Endothelial cell (in vitro differentiated cells): ENCODE data around the gene KRTAP2-1. TPM values are rescaled to one million over a fixed set of nuclear protein-coding genes. Genes with fewer than 3 reads are reported as not detected.
"Not testable (repeated sequence)": the region's sequence is repeated elsewhere in the genome, so short reads cannot be mapped to it uniquely, and the experiment has no call there.

ENCODE experiments used
- DNase-seq: peaks from one replicate; pipeline ENCODE4 v3.0.0; 2021; ENCODE audit warnings: low spot score
- H3K27ac Mint-ChIP-seq: one replicate; pipeline ENCODE4 v1.8.0; 2021; ENCODE audit warnings: mixed read lengths, inconsistent platforms; ENCODE audit not compliant: unreplicated experiment
- H3K27me3 Mint-ChIP-seq: one replicate; pipeline ENCODE4 v1.8.0; 2021; ENCODE audit warnings: mild to moderate bottlenecking, moderate library complexity, mixed read lengths, inconsistent platforms; ENCODE audit not compliant: unreplicated experiment
- H3K36me3 Mint-ChIP-seq: one replicate; pipeline ENCODE4 v1.8.0; 2021; ENCODE audit warnings: mild to moderate bottlenecking, low read depth, mixed read lengths, inconsistent platforms; ENCODE audit not compliant: unreplicated experiment
- H3K4me1 Mint-ChIP-seq: one replicate; pipeline ENCODE4 v1.8.0; 2021; ENCODE audit warnings: mild to moderate bottlenecking, mixed read lengths, inconsistent platforms; ENCODE audit not compliant: unreplicated experiment
- H3K4me3 Mint-ChIP-seq: one replicate; pipeline ENCODE4 v1.8.0; 2021; ENCODE audit warnings: mild to moderate bottlenecking, mixed read lengths, inconsistent platforms; ENCODE audit not compliant: unreplicated experiment
- H3K9me3 Mint-ChIP-seq: one replicate; pipeline ENCODE4 v1.8.0; 2021; ENCODE audit warnings: mixed read lengths, inconsistent platforms; ENCODE audit not compliant: unreplicated experiment
- total RNA-seq: library from RNA; stranded (reverse); fragmentation: NEBNext Ultra II Directional; extraction: Animal tissue kit (Norgen Biotek cat#: 25700); gene quantifications from one replicate; pipeline ENCODE4 v1.2.1, GENCODE V29; 2021; ENCODE audit not compliant: unreplicated experiment
- TF ChIP-seq, protein P1 (sequence below): fragments of 200-600 bp; sonication (generic); IDR thresholded peaks from one replicate; pipeline ENCODE4 v1.5.0; 2021; ENCODE audit warnings: antibody characterized with exemption; ENCODE audit not compliant: unreplicated experiment

Gene KRTAP2-1
- total RNA-seq, 1 donor from 2014 or later = not detected

- H3K36me3 Mint-ChIP-seq = no peaks in the 10 kb centered on the region
- no peaks in the 10 kb centered on the region for H3K4me1 Mint-ChIP-seq
- no peak for DNase-seq
- TF ChIP-seq, protein P1, sequence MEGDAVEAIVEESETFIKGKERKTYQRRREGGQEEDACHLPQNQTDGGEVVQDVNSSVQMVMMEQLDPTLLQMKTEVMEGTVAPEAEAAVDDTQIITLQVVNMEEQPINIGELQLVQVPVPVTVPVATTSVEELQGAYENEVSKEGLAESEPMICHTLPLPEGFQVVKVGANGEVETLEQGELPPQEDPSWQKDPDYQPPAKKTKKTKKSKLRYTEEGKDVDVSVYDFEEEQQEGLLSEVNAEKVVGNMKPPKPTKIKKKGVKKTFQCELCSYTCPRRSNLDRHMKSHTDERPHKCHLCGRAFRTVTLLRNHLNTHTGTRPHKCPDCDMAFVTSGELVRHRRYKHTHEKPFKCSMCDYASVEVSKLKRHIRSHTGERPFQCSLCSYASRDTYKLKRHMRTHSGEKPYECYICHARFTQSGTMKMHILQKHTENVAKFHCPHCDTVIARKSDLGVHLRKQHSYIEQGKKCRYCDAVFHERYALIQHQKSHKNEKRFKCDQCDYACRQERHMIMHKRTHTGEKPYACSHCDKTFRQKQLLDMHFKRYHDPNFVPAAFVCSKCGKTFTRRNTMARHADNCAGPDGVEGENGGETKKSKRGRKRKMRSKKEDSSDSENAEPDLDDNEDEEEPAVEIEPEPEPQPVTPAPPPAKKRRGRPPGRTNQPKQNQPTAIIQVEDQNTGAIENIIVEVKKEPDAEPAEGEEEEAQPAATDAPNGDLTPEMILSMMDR = no peak
- no peaks in the 10 kb centered on the region for H3K9me3 Mint-ChIP-seq
- no peak within 1 kb of the TSS for H3K4me3 Mint-ChIP-seq
- peaks cover 1% of the 10 kb centered on the region for H3K27me3 Mint-ChIP-seq
- no peak within 1 kb of the TSS for H3K27ac Mint-ChIP-seq
These were observed 13.0 kb upstream of the KRTAP2-1 start, which contains the start of gene KRTAP2-3 for GRCh38 chr17:41060052-41060604. Gene KRTAP2-3 (minus strand): TSS chr17:41060114. CDS start chr17:41060050, 64 bp downstream.

DNA sequence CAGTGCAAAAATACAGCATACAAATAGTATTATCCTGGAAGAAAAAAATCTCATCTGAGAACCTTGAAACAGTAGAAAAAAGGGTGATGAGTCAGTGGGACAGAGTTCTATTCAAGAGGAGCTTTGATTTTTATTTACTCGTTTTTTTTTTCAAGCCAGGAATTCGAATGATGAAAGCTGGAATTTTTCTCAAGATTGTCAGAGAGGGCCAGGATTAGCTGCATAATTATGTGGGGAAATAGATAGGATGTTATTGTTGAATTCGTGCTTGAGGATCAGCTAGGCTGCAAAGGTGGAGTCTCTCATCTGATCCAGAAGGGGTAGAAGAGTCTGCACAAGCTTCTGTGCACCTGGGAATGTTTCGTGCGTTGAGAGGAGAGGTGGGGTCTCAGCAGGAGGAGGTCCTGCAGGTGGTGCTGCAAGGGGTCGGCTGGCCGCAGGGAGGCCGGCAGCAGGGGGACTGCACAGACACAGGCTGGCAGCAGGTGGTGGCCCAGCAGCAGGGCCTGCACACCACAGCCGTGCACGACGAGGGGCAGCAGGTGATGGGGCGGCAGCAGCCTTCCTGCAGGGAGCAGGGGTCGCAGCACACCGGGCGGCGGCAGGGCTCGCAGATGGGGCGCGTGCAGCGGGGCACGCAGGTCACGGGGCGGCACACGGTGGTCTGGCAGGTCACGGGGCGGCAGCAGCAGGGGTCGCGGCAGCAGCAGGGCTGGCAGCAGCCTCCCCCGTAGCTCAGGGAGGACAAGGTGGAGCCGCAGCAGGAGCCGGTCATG is 12.3 kb upstream of the KRTAP2-1 start:
- not testable (repeated sequence) for H3K4me1 Mint-ChIP-seq, H3K27me3 Mint-ChIP-seq, H3K36me3 Mint-ChIP-seq, DNase-seq, H3K27ac Mint-ChIP-seq, H3K4me3 Mint-ChIP-seq, H3K9me3 Mint-ChIP-seq

DNA sequence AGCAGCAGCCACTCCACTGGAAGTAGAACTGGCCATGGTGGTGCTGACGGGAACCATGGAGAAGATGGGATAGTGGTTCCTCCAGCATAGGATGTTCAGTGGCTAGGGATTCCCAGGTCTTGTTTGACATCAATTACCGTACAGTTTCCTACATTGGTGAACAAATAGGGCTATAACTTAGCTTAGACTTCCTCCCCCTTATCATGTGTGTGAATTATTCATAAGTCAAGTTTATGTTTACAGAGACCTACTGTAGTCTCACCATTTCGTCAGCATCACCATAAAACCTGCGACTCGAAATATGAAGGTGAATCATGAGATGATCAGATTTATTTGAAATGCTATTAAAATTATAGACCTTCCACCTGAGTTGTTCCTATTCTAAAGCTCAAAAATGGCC is 11.6 kb upstream of the KRTAP2-1 start:
- H3K27ac Mint-ChIP-seq = no peak overlapping the region
- H3K4me3 Mint-ChIP-seq = no peak overlapping the region
- peaks cover 1% of the 10 kb centered on the region for H3K27me3 Mint-ChIP-seq
- no peaks in the 10 kb centered on the region for H3K36me3 Mint-ChIP-seq
- H3K4me1 Mint-ChIP-seq = no peaks in the 10 kb centered on the region
- no peak for DNase-seq
- H3K9me3 Mint-ChIP-seq = no peaks in the 10 kb centered on the region
- TF ChIP-seq, protein P1 = no peak

- H3K9me3 Mint-ChIP-seq = no peaks in the 10 kb centered on the region
- no peaks in the 10 kb centered on the region for H3K36me3 Mint-ChIP-seq
- TF ChIP-seq, protein P1 = no peak
- H3K4me1 Mint-ChIP-seq = no peaks in the 10 kb centered on the region
- DNase-seq = no peak
- H3K4me3 Mint-ChIP-seq = no peak overlapping the region
- H3K27me3 Mint-ChIP-seq = no peaks in the 10 kb centered on the region
- H3K27ac Mint-ChIP-seq = no peak overlapping the region
These were observed 10.4 kb upstream of the KRTAP2-1 start for GRCh38 chr17:41057547-41057946.

GRCh38 chr17:41055130-41055529 is 8.0 kb upstream of the KRTAP2-1 start, which contains the start of gene KRTAP2-2:
Gene KRTAP2-2 (minus strand): TSS chr17:41055230. CDS start chr17:41055211, 19 bp downstream.
- H3K9me3 Mint-ChIP-seq, H3K4me3 Mint-ChIP-seq, H3K27me3 Mint-ChIP-seq, H3K36me3 Mint-ChIP-seq, H3K4me1 Mint-ChIP-seq, H3K27ac Mint-ChIP-seq, DNase-seq: not testable (repeated sequence)

GRCh38 chr17:41054556-41054955 is 7.4 kb upstream of the KRTAP2-1 start:
- not testable (repeated sequence) for DNase-seq, H3K4me3 Mint-ChIP-seq, H3K27me3 Mint-ChIP-seq, H3K27ac Mint-ChIP-seq, H3K4me1 Mint-ChIP-seq, H3K36me3 Mint-ChIP-seq, H3K9me3 Mint-ChIP-seq
